ENCODE data around the gene WLS.

GRCh38 chr1:68255301-68255700 lies 23.0 kb upstream of the WLS start:
- no peak for TF ChIP-seq PATZ1 (CRISPR knock-in tag; IDR thresholded peaks at IDR 0.05; ENCODE audit: borderline replicate concordance)
- TF ChIP-seq, protein P1, sequence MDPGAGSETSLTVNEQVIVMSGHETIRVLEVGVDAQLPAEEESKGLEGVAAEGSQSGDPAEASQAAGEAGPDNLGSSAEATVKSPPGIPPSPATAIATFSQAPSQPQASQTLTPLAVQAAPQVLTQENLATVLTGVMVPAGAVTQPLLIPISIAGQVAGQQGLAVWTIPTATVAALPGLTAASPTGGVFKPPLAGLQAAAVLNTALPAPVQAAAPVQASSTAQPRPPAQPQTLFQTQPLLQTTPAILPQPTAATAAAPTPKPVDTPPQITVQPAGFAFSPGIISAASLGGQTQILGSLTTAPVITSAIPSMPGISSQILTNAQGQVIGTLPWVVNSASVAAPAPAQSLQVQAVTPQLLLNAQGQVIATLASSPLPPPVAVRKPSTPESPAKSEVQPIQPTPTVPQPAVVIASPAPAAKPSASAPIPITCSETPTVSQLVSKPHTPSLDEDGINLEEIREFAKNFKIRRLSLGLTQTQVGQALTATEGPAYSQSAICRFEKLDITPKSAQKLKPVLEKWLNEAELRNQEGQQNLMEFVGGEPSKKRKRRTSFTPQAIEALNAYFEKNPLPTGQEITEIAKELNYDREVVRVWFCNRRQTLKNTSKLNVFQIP (CRISPR knock-in tag; IDR thresholded peaks at IDR 0.05; ENCODE audit: borderline replicate concordance, low read depth): no peak
- TF ChIP-seq SNAI2 (CRISPR knock-in tag; IDR thresholded peaks at IDR 0.05): no peak
- TF ChIP-seq ESRRG (CRISPR knock-in tag; IDR thresholded peaks at IDR 0.05): no peak
- TF ChIP-seq ZFP3 (CRISPR knock-in tag; IDR thresholded peaks at IDR 0.05): no peak
- TF ChIP-seq TSHZ2 (CRISPR knock-in tag; IDR thresholded peaks at IDR 0.05): no peak
- no peak for TF ChIP-seq CSDC2 (CRISPR knock-in tag; IDR thresholded peaks at IDR 0.05)
- TF ChIP-seq ZFP30 (CRISPR knock-in tag; IDR thresholded peaks at IDR 0.05): no peak
- TF ChIP-seq BACH2 (CRISPR knock-in tag; IDR thresholded peaks at IDR 0.05; ENCODE audit: borderline replicate concordance): no peak
- no peak for TF ChIP-seq ZC3H10 (CRISPR knock-in tag; IDR thresholded peaks at IDR 0.05)
- no peak for TF ChIP-seq GLIS3 (CRISPR knock-in tag; IDR thresholded peaks at IDR 0.05)
